ENCODE results near the gene EVPLL. TPM values are rescaled to one million over a fixed set of nuclear protein-coding genes. Genes with fewer than 3 reads are reported as not detected.
"Not testable (repeated sequence)": the region's sequence is repeated elsewhere in the genome, so short reads cannot be mapped to it uniquely, and the experiment has no call there.

Gene EVPLL
- total RNA-seq, 1 experiment from 2014 or later = not detected

DNA sequence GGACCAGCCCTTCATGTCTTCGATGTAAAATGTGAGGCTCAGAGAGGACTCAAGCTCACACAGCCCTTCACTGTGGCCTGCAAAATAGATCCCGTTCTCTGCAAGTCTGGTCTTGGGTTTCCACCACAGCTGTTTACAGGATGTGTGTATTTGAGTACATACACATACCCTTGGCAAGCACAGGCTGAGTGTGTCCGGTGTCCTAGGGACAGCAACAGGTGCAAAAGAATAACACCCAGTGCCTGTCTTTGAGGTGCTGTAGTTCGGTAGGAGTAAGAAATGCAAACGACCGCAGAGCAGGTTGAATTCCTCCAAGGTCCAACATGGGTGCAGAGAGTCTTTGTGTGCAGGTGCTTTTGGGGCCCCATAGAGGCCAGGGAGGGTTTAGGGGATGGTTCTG, 44.9 kb downstream of the EVPLL start:
- not testable (repeated sequence) for DNase-seq (ENCODE audit: extremely low read depth, low read depth)

DNA sequence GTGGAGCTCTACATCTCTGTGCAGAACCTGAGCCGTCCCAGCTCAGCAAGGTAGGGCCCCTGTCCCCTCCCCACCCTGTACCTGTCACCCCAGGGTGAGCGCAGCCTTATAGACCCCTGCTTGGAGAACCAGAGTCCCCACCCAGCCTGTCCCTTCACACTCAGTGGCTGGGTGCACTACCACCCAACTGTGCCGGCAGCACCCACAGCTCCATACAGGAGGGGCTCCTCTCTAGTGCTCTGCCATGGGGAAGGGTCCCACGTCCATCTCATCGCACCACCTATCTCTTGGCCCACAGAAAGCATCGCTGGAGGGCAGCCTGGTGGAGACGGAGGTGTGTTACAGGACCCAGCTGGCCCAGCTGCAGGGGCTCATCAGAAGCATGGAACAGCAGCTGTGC, 45.4 kb downstream of the EVPLL start:
- not testable (repeated sequence) for DNase-seq (ENCODE audit: extremely low read depth, low read depth)

DNA sequence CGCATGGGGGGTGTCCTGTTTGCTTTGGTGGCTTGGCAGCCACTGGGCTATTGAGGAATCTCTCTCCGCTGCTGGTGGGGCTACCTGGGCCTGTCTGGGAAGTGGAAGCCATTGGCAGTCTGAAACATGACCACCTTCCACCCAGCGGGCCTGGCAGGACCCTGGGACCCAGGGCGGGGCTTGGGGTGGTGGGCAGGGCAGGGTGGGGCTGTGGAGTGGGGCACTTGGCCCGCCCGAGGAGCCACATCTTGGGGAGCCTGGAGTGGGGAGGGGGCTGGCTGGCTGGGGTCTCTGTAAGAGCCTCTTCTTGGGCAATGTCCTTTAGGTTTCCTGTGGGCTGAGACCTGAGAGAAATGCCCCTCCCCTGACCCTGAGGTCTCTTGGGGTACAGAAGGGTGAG, 48.0 kb downstream of the EVPLL start:
- not testable (repeated sequence) for DNase-seq (ENCODE audit: extremely low read depth, low read depth)

DNA sequence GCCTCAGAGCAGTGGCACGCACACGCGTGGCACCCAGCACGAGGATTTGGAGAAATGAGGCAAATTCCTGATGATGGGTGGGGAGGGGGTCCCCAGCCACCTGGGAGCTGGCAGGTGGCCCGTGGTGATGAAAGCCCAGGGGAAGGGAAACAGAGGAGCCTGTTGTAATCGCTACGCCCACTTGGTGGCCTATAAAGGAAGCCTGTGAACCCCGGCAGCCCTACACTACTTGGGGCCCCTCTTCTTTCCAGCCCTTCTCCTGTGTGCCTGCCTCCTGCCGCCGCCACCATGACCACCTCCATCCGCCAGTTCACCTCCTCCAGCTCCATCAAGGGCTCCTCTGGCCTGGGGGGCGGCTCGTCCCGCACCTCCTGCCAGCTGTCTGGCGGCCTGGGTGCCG, 49.1 kb downstream of the EVPLL start:
- DNase-seq (ENCODE audit: extremely low read depth, low read depth) = not testable (repeated sequence)

DNA sequence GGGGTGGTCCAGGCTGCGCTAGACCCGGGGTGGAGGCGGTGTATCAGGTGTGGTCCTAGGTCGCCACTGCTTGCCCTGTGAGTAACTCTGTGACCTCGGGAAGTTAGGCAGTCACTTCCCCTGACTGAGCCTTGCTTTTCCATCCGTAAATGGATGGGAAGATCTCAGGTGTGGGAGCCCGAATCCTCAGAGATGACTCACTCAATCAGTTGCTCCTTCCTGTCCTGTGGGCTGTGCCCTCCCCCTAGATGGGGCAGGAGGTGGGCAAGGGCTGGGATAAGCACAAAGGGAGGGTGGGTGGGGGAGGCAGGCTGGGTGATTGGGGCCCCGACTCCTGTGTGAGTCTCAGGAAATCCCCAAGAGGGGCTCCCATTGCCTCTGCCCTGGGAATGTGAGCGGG, 54.6 kb downstream of the EVPLL start:
- not testable (repeated sequence) for DNase-seq (ENCODE audit: extremely low read depth, low read depth)

Small RNA genes lying within 50 kb of the gene (small RNA-seq; reads per million reads assigned to genes)
- gene AL353997.5 = 0 reads per million in 2 experiments
- gene YWHAEP2 = 0 reads per million in 2 experiments

Other genes with a start within 250 kb of the EVPLL start
- gene ALKBH5, start 193.9 kb upstream of the EVPLL start, total RNA-seq (2014; rRNA removed; shearing (Covaris generic)) = 94.1 and 96.2 TPM in 2 replicates
- gene LLGL1, start 152.1 kb upstream of the EVPLL start, total RNA-seq (2014; rRNA removed; shearing (Covaris generic)) = 11.9 and 12.6 TPM in 2 replicates
- gene FLII, start 119.0 kb upstream of the EVPLL start, total RNA-seq (2014; rRNA removed; shearing (Covaris generic)) = 175 and 179 TPM in 2 replicates
- 5.2 and 5.3 TPM in 2 replicates for gene MIEF2, start 117.1 kb upstream of the EVPLL start, total RNA-seq (2014; rRNA removed; shearing (Covaris generic))
- gene TOP3A, start 62.8 kb upstream of the EVPLL start, total RNA-seq (2014; rRNA removed; shearing (Covaris generic)) = 29.3 and 35.3 TPM in 2 replicates
- 17.1 and 19.9 TPM in 2 replicates for gene SMCR8, start 62.5 kb upstream of the EVPLL start, total RNA-seq (2014; rRNA removed; shearing (Covaris generic))
- 17.8 and 18.7 TPM in 2 replicates for gene SHMT1, start 14.2 kb upstream of the EVPLL start, total RNA-seq (2014; rRNA removed; shearing (Covaris generic))
- gene LGALS9C, start 99.0 kb downstream of the EVPLL start, total RNA-seq (2014; rRNA removed; shearing (Covaris generic)) = 0.72 and 0.89 TPM in 2 replicates